HG03175 (cell line): ENCODE results near the gene TAS2R9.
A peak's percentile ranks its signal among the peaks of the same experiment; 100 is the strongest.
"Not testable (repeated sequence)": the region's sequence is repeated elsewhere in the genome, so short reads cannot be mapped to it uniquely, and the experiment has no call there.

Source experiments
- ATAC-seq: cut with Tn5 transposase; IDR thresholded peaks from one replicate; pipeline ENCODE4 v1.9.1; 2021; ENCODE audit warnings: mild to moderate bottlenecking, moderate library complexity; ENCODE audit not compliant: unreplicated experiment

The TAS2R9 gene, protein sequence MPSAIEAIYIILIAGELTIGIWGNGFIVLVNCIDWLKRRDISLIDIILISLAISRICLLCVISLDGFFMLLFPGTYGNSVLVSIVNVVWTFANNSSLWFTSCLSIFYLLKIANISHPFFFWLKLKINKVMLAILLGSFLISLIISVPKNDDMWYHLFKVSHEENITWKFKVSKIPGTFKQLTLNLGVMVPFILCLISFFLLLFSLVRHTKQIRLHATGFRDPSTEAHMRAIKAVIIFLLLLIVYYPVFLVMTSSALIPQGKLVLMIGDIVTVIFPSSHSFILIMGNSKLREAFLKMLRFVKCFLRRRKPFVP

DNA sequence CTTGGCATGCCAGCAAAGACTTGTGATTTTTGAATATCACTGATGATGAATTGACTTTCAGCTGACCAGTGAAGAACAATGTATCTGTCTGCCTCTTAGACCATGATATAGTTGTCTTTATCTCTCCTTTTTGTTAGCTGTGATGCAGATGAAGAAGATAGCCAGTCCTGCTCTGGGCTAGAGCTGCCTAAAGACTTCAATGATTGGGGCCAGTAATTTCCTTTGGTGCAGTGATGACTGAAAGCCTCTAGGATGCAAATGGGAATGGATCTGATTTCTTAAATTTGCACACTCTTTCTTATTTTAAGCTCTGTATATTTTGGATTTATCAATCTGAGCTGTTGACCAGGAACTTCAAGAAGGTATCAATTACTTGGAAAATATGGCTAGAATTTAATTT lies at the start of gene TAS2R9:
Gene TAS2R9, minus strand, starts transcription at position 101 of the 400 bp plus-strand sequence. Its CDS starts 93 bp downstream, at position 8.
- no peak for ATAC-seq

DNA sequence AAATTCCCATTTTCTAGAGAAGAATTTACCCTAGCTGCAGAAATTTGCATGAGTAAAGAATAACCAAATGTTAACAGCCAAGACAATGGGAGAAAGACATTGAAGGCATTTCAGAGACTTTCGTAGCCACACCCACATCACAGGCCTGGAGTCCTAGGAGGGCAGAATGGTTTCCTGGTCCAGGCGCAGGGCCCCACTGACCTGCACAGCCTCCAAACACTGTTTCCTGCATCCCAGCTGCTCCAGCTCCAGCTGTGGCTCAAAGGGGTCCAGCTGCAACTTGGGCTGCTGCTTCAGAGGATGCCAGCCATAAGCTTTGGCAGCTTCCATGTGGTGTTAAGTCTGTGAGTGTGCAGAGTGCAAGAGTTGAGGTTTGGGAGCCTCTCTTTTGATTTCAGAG lies 45.8 kb upstream of the TAS2R9 start:
- ATAC-seq = no peak

DNA sequence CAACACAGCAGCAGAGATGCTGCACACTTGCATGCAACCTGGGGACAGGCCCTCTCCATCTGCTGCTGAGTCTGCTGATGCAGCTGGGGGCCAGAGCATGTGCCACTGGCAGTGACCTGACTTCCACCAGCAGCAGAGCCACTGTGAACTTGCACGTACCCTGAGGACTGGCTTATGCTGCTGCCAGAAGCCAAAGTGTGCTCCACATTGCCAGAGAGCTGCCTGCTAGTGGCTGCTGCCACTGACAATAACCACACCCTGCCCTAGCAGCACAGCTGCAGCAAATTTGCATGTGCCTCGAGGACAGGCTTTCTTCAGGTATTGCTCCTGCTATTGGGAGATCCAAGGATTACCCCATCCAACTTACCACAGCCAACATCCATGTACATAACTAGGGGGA lies 43.8 kb upstream of the TAS2R9 start:
- no peak for ATAC-seq

DNA sequence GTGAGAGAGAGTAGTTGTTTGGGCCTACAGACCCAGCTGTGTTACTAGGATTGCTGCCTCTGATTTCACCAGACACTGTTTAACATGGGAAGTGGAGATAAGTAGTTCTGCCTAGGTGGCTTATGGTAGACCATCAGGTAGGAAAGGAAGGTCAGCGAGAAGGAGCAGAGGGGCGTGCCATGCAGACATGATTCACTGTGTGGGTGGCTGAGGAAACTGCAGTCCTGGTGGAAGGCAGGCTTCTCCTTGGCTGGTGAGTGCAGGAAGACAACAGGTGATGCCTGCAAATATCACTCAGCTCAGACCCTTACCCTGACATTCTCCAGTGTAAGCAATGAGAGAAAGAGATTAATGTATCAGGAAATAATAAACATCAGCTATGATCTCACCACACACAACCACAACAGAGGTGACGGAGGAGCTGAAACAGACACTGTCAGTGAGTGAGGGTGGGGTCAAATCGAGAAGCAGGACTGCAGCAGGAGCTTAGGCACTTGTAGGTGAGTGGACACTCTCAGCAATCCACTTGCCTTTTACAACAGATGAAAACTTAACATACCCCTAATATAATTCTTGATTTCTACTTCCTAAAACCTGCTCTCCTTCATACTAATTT lies 41.4 kb upstream of the TAS2R9 start:
- no peak for ATAC-seq

DNA sequence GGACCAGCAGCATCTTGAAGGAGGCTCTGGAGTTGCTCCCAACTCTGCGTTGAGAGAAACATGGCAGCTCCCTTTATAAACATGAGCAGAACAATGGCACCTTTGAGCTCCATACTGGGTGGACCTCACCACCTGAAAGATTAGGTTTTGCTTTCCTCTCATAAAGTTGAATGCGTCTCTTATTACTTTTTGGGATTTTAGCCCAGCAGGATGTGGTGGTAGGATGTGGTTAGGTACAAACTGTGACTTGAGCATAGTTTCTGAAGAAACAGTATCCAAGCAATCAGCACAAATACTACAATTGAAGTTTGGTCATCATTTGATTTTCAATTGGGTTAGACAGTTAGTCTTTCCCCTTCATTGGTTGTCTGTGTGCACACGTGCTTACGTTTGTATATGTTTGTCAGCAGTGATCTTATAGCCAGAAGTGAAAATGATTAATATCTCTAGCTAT lies 39.5 kb upstream of the TAS2R9 start, which contains the start of gene PRR4:
Gene PRR4, minus strand, starts transcription at position 51 of the 454 bp plus-strand sequence. Its CDS starts 38 bp downstream, at position 13.
- ATAC-seq = peak; percentile 49

DNA sequence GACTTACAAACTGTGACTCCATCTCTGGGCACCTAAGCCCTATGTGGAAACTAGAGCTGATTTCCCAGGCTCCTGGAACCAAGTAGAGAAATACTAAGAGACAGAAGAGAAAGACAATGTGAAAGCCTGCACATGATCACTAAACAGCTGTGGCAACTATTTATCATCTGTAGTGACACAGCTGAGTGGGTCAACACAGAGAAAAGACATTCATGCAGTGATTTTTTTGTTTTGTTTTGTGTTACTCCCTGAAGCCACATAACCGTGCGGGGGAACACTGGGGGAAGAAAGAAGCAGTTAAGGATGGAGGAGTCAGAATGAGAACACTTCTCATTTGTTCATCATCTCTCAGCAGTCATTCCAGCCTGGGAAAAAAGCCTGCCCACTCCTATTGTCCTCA lies 37.8 kb upstream of the TAS2R9 start:
- ATAC-seq = no peak

DNA sequence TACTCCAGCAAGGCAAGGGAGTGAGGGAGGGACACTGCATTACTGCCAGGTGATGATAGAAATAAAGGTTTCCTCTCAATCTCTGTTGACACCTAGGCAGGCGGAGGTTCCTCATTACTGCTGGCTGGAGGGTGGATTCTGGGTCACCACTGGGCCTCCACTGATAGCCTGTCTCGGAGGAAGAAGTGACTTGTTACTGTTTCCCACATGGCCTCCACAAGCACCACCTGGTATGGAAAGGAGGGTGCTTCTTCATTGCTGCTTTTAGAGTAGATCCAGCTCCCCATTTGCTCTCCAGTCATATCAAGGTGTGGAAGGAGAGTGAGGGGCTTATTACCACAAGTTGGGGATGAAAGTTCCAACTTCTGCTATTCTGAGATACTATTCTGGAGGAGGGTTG lies 32.9 kb upstream of the TAS2R9 start:
- ATAC-seq = no peak

DNA sequence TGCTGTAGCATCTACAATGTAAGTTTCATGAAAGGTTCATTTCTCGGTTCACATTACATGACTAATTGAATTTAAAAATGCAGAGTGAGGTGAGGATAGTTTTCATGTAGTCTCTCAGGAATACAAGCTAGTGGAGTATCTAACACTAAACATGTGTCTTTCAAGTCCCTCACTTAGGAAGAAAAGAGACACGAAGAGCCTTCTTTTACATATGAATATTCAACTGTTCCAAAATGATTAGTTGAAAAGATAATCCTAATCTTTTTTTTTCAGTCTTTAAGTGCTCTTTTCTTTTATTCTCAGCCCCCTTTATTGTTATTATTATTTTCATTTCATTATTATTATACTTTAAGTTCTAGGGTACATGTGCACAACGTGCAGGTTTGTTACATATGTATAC lies 28.5 kb upstream of the TAS2R9 start:
- ATAC-seq = no peak

DNA sequence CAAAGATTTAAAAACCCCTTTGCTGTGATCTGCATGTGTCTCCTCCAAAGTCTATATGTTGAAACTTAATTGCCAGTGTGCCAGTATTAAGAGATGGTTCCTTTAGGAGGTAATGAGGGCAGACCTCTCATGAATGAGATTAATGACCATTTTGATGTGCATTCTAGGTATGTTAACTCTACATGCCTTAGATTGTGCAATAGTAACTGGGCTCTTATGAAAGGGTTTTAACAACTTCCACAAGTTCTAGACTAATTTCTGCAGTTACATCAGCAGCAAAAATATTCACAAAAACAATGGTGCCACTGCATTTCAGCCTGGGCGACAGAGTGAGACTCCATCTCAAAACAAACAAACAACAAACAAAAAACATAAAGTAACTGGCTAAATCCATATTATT lies 20.0 kb upstream of the TAS2R9 start:
- ATAC-seq = no peak

DNA sequence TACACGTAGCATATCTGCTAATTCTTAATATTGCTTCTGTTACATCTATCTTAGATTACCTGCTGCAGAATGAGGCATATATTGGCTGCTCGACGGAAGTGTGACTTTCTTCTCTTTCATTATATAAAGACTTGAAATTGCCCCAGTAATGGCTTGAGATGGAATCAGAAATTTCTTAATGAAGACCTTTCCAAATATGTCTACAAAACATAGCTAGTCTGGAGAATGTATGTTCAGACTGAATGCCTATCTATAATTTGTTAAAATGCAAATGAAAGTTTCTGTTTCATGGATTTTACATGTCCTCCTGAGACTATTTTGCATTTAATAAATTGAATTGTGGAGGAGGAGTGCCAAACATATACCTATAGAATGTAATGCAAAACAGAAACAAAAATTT lies 16.3 kb upstream of the TAS2R9 start, which contains the start of gene TAS2R10:
Gene TAS2R10, minus strand, starts transcription at position 101 of the 400 bp plus-strand sequence. Its CDS starts 89 bp downstream, at position 12.
- ATAC-seq = no peak

DNA sequence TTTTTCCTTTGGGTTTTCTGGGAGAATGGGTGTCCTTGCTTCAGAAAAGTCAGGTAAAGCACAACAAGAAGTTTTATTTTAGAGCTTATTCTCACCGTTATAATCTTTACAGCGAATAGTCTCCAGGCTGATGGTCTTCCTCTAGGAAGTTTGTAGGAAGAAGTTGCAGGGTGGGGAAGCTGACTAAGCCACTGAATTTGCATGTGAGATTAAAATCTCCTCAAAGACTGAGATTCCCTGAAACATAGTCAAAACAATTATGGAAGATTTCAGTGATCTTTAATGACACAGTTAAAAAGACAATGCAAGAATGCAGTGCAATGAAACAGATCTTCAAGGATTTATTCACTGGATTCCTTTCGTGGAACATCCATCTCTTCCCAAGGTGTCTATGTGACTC lies 15.0 kb upstream of the TAS2R9 start:
- ATAC-seq = no peak

DNA sequence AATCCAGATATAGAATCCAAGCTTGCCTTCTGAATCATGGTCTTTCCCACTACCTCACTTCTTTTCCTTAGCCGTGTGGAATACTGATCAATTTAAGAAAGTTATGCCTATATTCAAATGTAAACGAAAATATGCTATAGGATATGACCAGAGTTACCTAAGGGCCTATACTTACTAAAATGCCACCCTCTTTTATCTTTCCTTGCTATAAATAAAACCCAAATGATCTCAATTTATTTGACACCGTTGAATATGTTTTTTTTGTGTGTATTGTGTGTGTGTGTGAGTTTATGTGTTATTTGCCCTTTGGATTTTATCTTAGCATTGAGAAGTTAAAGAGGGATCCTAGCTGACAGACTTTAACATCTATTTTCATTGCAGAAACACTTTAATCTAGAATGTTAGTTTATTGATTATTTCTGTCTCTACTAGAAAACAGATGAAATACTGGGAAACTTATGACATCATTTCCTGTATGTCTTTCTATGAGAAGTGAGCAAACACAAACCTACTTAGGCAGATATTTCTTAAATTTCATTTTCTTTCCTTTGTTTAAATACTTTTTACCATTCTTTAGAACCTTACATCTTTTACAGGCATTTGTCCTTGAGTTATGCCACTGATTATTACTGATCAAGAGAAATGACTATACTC lies 2.0 kb upstream of the TAS2R9 start:
- ATAC-seq = no peak

DNA sequence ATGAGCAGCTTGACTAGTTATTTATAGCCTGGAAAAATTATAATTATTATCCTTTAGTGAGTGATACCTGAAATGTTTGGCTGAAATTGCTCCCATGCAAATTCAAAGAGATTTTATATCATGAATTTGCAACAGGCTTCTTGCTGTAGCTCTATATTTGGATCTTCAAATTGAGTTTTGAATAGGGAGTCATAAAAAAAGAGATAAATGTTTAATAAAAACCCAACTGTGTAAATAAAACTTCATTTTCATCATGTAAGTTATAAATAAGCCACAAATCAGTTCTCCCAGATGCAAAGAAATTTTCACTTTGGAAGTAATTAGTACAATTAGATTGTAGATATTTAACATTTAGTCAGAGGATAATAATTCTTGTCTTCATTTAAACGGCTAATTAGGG lies 2.8 kb downstream of the TAS2R9 start, which contains the start of gene TAS2R8:
Gene TAS2R8, minus strand, starts transcription at position 101 of the 400 bp plus-strand sequence. CDS start 306 bp downstream, outside the sequence.
- no peak for ATAC-seq

DNA sequence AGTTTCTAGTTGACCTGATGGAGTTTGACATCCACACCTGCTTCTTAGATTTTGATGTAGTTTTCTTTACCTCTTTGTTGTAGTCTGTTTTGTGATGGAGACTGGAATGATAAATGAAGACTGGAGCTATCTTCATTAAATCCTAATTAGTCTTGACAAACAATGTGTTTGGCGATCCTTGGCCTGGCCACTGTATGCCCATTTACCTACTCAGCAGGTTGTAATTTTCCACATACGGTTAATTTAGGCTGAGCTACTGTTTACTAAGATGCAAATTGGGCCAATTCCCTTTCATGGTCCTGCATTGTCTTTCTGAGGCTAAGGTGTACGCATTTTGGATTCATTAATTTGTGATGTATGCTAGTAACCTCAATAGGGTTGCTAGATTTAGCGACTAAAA lies 7.4 kb downstream of the TAS2R9 start, which contains the start of gene TAS2R7:
Gene TAS2R7, minus strand, starts transcription at position 41 of the 400 bp plus-strand sequence. CDS start 57 bp downstream, outside the sequence.
- no peak for ATAC-seq

DNA sequence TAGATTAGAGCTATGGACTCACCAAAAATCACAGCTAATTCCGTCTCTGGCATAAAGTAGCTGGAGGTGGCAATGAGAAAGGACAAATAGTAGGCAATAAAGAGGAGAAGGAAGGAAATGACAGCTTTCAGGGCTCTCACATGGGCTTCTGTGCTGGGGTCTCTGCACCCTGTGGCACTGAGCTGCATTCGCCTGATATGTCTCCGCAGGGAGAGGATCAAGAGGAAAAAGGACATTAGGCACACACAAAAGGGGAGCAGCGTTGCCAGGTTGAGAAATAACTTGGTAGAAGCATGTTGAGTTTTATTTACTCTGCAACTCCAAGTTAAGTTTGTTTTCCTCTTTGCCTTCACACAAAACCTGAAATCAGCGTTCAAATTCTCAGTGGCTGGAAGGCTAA lies 8.2 kb downstream of the TAS2R9 start:
- no peak for ATAC-seq

DNA sequence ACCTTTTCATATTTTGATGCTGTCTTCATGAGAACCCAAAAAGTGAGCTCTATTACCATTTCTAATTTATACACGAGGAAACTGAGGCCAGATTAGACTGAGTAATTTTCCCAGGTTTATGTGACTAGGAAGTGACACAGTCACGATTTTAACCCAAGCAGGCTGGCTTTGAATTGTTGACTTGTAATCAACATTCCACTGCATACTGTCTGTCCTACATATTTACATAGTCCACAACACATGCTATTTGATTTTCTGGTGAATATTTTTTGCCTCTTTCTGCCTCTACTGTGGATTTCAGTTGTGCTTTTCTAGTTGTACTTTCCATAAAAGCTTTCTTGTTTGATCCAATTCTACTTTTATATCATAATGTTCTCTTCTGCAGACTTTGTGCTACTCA lies 15.7 kb downstream of the TAS2R9 start:
- no peak for ATAC-seq

DNA sequence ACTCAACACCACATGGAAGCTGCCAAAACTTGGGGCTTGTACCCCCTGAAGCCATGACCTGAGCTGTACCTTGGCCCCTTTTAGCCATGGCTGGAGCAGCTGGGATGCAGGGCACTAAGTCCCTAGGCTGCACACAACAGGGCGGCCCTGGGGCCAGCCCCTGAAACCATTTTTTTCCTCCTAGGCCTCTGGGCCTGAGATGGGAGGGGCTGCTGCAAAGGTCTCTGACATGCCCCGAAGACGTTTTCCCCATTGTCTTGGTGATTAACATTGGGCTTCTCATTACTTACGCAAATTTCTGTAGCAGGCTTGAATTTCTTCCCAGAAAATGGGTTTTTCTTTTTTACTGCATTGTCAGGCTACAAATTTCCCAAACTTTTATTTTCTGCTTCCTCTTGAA lies 18.2 kb downstream of the TAS2R9 start:
- not testable (repeated sequence) for ATAC-seq

DNA sequence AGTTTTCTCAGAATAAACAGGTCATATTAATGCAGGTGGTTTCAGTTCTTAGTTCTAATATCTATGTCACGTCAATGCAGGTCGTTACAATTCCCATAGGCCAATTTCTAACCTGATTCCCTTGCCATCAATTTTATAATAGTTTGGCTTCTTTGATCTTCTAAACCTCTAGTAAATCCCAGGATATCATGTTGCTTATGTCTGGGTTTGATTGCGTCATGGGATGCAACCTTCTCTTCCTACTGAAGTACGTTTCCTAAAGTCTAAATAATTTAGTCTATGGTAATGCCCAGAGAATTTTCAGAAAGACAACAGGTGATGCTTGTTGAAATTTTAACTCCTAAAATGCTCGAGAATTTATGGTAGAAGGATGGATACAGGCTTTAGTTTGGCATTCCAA lies 26.7 kb downstream of the TAS2R9 start:
- no peak for ATAC-seq

DNA sequence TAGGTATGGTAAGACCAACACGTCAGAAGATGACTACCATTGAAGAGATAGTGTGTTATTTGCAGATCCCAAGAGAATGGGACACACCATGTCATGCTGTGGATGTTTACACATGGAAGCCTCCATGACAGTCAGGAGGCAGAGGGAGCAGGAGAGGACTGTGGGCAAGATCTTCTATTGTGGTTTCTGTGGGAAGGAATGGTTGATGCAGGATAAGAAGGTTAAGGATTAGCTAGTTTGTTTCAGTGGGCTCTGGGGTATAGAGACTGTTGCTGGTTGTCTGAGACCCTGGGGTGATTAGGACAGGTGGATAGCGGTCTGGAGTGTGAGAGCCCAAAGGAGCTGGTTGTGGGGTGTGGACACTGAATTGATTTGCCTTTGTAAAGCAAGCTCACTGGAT lies 30.9 kb downstream of the TAS2R9 start:
- ATAC-seq = no peak

DNA sequence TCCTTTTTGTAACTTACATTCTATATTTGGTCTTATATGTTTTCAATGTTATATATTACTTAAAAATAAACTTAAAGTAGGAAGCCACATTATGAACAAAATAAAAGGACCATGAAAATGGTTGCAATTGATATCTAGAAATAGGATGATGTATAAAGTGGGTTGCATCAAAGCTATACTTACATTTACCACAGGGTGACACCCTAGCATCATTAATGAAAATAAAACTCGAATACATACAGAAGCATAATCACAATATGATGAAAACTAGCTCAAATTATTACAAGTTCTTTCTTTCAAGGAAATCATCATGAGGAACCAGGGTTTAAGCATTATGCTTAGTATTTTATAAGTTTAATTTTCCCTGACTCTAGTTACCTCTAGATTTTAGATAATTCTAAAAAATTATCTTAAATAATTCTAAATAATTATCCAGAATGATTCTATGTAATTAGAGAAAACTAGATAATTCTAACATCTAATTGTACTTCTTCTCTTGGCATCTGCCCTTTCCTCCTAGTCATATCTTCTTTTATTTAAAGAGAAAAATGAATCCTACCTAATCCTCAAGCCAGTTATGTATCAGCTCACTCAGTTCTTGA lies 38.7 kb downstream of the TAS2R9 start:
- no peak for ATAC-seq

DNA sequence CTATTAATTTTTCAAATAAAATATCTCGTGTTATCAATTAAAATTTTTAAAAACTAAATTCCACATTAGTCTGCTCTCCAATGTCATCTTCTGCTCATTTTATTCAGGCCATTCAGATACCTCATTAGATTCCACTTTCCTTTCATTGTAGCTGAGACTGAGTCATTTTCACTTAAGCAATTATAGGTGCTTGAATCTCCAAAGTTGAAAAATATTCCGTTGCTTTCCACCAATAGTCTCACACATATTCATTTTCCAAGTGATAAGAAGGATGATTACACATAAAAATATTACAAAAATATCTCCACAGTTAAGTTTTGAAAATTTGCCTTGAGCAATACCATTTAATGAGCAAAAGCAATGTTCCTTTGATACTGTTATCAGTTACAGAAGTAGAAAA lies 50.3 kb downstream of the TAS2R9 start:
- ATAC-seq = no peak
